ENCODE results near the gene ZNF728. TPM values are rescaled to one million over a fixed set of nuclear protein-coding genes. Genes with fewer than 3 reads are reported as not detected.
"Not testable (repeated sequence)": the region's sequence is repeated elsewhere in the genome, so short reads cannot be mapped to it uniquely, and the experiment has no call there.

Gene ZNF728
- total RNA-seq, 4 donors from 2014 or later, result 3.3 to 4.6 (median 4.1) TPM

GRCh38 chr19:23033721-23034120 is 30.7 kb upstream of the ZNF728 start:
- no peak for DNase-seq (ENCODE audit: extremely low spot score)
- intact Hi-C loops (cut with DNase I), result no loop called here
- TF ChIP-seq CTCF (IDR thresholded peaks at IDR 0.05), result no peak
- TF ChIP-seq POLR2A (IDR thresholded peaks at IDR 0.05; ENCODE audit: low read depth), result no peak
- no peak for TF ChIP-seq EP300 (IDR thresholded peaks at IDR 0.05)
- TF ChIP-seq POLR2AphosphoS5 (IDR thresholded peaks at IDR 0.05), result no peak
- no peaks in the 10 kb centered on the region for H3K9me3 ChIP-seq
- no peak overlapping the region for H3K4me3 ChIP-seq
- H3K36me3 ChIP-seq, result no peaks in the 10 kb centered on the region
- H3K4me1 ChIP-seq, result no peaks in the 10 kb centered on the region
- H3K27ac ChIP-seq (replicated peaks in 1 of 4), result no peak overlapping the region
- no peaks in the 10 kb centered on the region for H3K27me3 ChIP-seq
- 48% methylated on average over 2 of the region's 2 CpGs for WGBS

GRCh38 chr19:23015660-23016059 is 12.7 kb upstream of the ZNF728 start:
- no peaks in the 10 kb centered on the region for H3K4me1 ChIP-seq
- H3K4me3 ChIP-seq, result no peak overlapping the region
- H3K9me3 ChIP-seq, result no peaks in the 10 kb centered on the region
- no peak overlapping the region for H3K27ac ChIP-seq (replicated peaks in 1 of 4)
- no peak for DNase-seq (ENCODE audit: extremely low spot score)
- intact Hi-C loops (cut with DNase I), result no loop called here
- TF ChIP-seq CTCF (IDR thresholded peaks at IDR 0.05), result no peak
- TF ChIP-seq EP300 (IDR thresholded peaks at IDR 0.05), result no peak
- TF ChIP-seq POLR2AphosphoS5 (IDR thresholded peaks at IDR 0.05), result no peak
- TF ChIP-seq POLR2A (IDR thresholded peaks at IDR 0.05; ENCODE audit: low read depth), result no peak
- H3K36me3 ChIP-seq, result no peaks in the 10 kb centered on the region
- H3K27me3 ChIP-seq, result no peaks in the 10 kb centered on the region

- WGBS, result 41% methylated on average over 1 of the region's 1 CpG
- H3K27ac ChIP-seq (replicated peaks in 1 of 4); H3K4me1 ChIP-seq; intact Hi-C loops (cut with DNase I); DNase-seq (ENCODE audit: extremely low spot score); H3K36me3 ChIP-seq; H3K27me3 ChIP-seq; H3K4me3 ChIP-seq: not testable (repeated sequence)
- H3K9me3 ChIP-seq, result peaks cover 0 to 13% (median 8%) of the 10 kb centered on the region in 4 donors
Observed at GRCh38 chr19:22994957-22995356, 8.0 kb downstream of the ZNF728 start.

GRCh38 chr19:22976248-22976647 is 26.7 kb downstream of the ZNF728 start:
- DNase-seq (ENCODE audit: extremely low spot score), result no peak
- peaks cover 4 to 97% (median 96%) of the 10 kb centered on the region in 4 donors for H3K9me3 ChIP-seq
- WGBS, result 74% methylated on average over 2 of the region's 2 CpGs
- no peaks in the 10 kb centered on the region for H3K4me1 ChIP-seq
- H3K4me3 ChIP-seq, result no peak overlapping the region
- H3K27ac ChIP-seq (replicated peaks in 1 of 4), result no peak overlapping the region
- intact Hi-C loops (cut with DNase I), result no loop called here
- H3K36me3 ChIP-seq, result peaks cover 32 to 58% (median 40%) of the 10 kb centered on the region in 4 donors
- TF ChIP-seq POLR2AphosphoS5 (IDR thresholded peaks at IDR 0.05) (no peak), EP300 (IDR thresholded peaks at IDR 0.05) (no peak), CTCF (IDR thresholded peaks at IDR 0.05) (no peak), POLR2A (IDR thresholded peaks at IDR 0.05; ENCODE audit: low read depth) (no peak)
- no peaks in the 10 kb centered on the region for H3K27me3 ChIP-seq

- H3K4me3 ChIP-seq; intact Hi-C loops (cut with DNase I): not testable (repeated sequence)
- WGBS, result 50% methylated on average over 1 of the region's 1 CpG
Observed at GRCh38 chr19:22975546-22976136, 27.3 kb downstream of the ZNF728 start.

GRCh38 chr19:22945560-22945959 is 57.4 kb downstream of the ZNF728 start:
- intact Hi-C loops (cut with DNase I), result no loop called here
- WGBS, result 60% methylated on average over 5 of the region's 5 CpGs
- Histone ChIP-seq H3K4me3 (no peak overlapping the region), H3K4me1 (no peaks in the 10 kb centered on the region), H3K9me3 (peaks cover 0 to 58% (median 52%) of the 10 kb centered on the region in 4 donors), H3K27me3 (no peaks in the 10 kb centered on the region), H3K27ac (replicated peaks in 1 of 4) (no peak overlapping the region), H3K36me3 (no peaks in the 10 kb centered on the region)
- DNase-seq (ENCODE audit: extremely low spot score), result no peak
- TF ChIP-seq CTCF (IDR thresholded peaks at IDR 0.05) (no peak), POLR2A (IDR thresholded peaks at IDR 0.05; ENCODE audit: low read depth) (no peak), POLR2AphosphoS5 (IDR thresholded peaks at IDR 0.05) (no peak), EP300 (IDR thresholded peaks at IDR 0.05) (no peak)

More at GRCh38 chr19:22975546-22976136, 27.3 kb downstream of the ZNF728 start:
- H3K9me3 ChIP-seq, result peaks cover 2 to 97% (median 97%) of the 10 kb centered on the region in 4 donors
- not testable (repeated sequence) for H3K27me3 ChIP-seq; DNase-seq (ENCODE audit: extremely low spot score); H3K4me1 ChIP-seq; H3K27ac ChIP-seq (replicated peaks in 1 of 4)
- peaks cover 33 to 61% (median 40%) of the 10 kb centered on the region in 4 donors for H3K36me3 ChIP-seq
